Effector CD8-positive, alpha-beta T cell (primary cell): Measurements from ENCODE around the gene AFF2.
A peak's percentile ranks its signal among the peaks of the same experiment; 100 is the strongest.

Source experiments
- DNase-seq: peaks from one replicate; lab custom pipeline; 2025; lab: John Stamatoyannopoulos, UW
- total RNA-seq, 4 experiments: gene quantifications; one replicate each; lab custom pipeline; 2026; lab: John Stamatoyannopoulos, UW

AFF2 gene
- 0 to 3.5 (median 0.91) reads per million in 4 experiments for total RNA-seq

DNA sequence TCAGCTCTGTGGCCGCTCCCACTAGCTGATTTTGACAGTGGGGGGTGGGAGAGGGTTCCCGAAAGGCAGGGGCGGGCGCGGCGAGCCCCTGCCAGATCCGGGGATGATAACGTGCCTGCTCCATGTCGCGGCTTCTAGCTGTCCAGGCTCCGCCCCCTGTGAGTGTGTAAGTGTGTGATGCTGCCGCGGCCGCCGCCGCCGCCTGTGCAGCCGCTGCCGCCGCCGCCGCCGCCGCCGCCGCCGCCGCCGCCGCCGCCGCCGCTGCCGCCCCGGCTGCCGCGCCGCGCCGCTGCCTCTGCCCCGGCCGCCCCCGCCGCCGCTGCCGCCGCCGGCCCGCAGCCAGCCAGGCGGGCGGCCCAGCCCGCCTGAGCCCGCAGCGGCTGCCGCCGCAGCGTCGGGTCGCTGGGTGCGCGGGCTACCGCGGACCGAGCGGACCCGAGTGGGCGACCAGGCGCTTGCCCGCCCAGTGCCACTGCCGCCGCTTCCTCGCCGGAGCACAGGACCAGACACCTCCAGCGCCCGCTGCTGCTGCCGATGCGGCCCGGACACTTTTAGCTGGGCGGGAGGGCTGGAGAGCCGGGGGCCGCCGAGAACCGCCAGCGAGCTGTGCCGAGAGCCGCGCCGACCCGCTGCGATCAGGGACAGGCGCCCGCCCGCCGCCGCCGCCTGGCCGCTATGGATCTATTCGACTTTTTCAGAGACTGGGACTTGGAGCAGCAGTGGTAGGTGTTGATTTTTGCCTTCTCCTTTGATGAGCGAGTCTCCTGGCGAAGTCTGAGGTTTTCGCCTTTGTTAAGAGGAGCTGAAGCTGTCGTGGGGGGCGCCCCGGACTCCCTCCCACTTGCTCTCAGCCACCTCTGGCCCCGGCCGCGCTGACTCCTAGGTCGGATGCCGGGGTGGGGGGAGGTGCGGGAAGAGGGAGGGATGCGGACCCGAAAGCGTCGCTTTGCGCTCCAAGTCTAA, at the start of gene AFF2:
AFF2 (plus strand) TSS at position 195 of the 963 bp plus-strand sequence; CDS start at position 676, 481 bp downstream.
- peak; percentile 1 for DNase-seq

- DNase-seq: no peak
These were observed 43.1 kb upstream of the AFF2 start for GRCh38 chrX:148457279-148457678.

- DNase-seq: no peak
These were observed 41.1 kb upstream of the AFF2 start for GRCh38 chrX:148459343-148459742.

- no peak for DNase-seq
These were observed 34.1 kb upstream of the AFF2 start for GRCh38 chrX:148466292-148466691.

GRCh38 chrX:148470324-148470723, 30.1 kb upstream of the AFF2 start:
- DNase-seq: no peak

DNA sequence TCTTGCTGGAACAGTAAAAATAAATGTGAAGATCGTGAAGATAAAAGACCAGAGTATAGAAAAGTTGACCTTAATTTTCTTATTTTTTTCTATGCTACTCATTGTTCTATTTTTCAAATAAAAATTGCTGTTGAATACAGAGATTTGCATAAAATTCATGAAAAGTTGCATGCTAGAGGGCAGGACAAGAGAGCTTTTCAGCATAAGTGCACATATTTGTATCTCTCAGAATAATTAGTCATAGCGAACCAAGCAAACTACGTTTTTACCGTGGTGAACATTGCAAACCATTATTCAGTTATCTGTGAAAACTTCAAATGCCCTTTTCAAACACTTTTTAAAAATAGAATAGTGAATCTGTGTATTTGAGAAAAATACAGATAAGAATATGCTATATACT, 26.4 kb upstream of the AFF2 start:
- DNase-seq: no peak

- DNase-seq: no peak
These were observed 8.4 kb upstream of the AFF2 start for GRCh38 chrX:148492057-148492456.

GRCh38 chrX:148495176-148495575, 5.2 kb upstream of the AFF2 start:
- no peak for DNase-seq

- no peak for DNase-seq
These were observed 2.4 kb upstream of the AFF2 start for GRCh38 chrX:148498067-148498466.

GRCh38 chrX:148499638-148500422, 587 bp upstream of the AFF2 start:
- no peak for DNase-seq

DNA sequence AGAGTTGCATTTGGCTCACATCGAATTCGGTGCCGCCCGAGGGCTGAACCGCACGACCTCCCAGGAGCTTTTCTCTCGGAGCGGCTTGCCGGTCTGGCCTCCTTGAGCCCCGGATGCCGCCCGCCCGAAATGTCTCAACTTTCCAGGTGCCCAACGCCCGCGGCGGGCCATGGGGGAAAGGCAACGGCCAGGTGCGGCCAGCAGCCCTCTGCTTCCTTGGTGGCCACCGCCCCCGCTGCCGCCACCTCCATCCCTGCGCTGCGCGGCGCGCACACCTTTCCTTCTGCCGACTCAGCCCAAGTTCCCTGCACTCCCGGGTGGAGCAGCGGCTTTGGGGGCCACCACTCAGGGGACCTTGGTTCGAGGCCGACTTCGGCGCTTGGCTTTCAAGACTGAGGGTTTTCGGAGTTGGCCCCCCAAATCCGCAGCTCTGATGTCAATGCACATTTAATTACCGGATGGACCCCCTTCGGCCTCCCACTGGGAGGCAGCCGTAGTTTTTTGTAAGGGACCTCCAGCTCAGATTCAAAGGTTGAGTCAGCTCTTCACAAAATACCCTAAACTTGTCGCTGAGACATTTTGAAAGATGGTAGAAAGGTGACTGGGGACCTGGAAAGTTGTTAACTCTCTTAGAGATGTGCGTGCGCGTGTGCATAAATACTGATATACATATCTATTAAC, 1.1 kb downstream of the AFF2 start:
- no peak for DNase-seq

DNA sequence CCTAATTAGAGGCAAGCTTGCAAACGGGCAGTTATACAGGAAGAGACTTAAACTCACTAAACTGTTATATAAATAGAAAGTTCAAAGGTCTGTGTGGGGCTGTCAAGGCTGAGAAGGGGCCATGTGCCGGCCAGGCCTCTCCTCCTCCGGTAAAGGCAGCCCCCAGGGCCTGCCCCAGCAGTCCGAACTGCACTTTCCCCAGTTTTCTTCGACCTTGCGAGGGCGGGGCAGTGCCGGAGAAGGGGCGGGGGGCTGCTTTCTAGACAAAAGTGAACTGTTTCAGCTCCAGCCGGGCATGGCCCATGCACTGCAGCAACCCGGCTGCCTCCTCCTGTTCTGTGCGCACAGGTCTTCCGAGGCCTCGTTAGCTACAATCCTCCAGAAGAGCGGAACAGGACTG, 4.1 kb downstream of the AFF2 start:
- no peak for DNase-seq

- DNase-seq: no peak
These were observed 7.0 kb downstream of the AFF2 start for GRCh38 chrX:148507418-148507817.

GRCh38 chrX:148512453-148512852, 12.0 kb downstream of the AFF2 start:
- DNase-seq: no peak

DNA sequence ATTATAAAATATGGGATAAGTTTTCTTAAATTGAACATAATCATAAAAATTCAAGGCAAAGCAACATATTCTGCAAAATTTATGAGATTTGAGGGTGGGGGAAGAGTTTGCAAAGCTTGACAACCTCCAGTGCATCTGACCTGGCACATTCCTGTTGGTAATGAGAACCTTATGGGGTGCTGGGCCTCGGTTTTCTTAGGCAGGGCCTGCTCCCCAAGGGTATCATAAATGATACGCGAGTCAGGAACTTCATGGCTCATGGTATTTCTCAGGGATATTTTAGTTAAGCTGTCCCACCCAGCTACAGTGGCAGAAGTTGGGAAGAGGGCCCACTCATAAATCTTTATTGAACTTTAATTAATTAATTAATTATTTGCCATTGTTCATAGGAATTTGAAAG, 13.2 kb downstream of the AFF2 start:
- no peak for DNase-seq

- no peak for DNase-seq
These were observed 16.8 kb downstream of the AFF2 start for GRCh38 chrX:148517176-148517575.

- no peak for DNase-seq
These were observed 21.6 kb downstream of the AFF2 start for GRCh38 chrX:148522006-148522405.

DNA sequence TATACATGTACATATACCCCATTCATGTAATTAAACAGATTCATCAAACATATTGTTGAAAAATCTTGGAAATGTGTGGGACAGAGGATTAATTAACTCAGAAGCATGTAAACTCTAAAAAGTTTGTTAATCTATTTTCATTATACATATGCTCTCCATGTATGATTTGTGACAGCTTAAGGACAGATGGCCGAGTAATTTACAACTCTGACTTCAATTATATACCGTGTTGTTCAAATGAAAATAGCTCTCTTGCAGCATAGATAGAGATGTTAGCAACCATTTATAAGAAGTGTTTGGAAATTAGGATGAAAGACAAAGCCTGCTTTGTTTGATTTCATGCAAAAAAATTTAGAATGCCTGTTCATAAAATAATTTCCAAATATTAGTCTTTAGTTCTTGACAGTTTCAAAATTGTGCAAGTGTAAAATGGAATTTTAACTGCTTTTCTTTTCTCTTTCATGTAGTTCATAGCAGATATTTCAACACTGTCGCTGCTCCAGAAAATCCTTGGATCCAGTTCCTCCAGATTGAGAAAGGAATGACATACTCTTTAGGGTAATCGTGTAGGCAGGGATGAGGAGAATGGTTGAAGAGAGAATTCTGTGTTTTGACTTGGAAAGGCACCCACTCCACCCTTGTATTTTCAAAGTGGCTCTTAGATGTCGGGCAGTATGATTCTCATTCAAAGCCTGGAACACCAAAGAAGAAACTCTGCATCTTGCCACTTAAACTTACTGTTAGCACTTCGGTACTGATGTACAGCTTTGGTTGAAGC, 23.1 kb downstream of the AFF2 start:
- no peak for DNase-seq

DNA sequence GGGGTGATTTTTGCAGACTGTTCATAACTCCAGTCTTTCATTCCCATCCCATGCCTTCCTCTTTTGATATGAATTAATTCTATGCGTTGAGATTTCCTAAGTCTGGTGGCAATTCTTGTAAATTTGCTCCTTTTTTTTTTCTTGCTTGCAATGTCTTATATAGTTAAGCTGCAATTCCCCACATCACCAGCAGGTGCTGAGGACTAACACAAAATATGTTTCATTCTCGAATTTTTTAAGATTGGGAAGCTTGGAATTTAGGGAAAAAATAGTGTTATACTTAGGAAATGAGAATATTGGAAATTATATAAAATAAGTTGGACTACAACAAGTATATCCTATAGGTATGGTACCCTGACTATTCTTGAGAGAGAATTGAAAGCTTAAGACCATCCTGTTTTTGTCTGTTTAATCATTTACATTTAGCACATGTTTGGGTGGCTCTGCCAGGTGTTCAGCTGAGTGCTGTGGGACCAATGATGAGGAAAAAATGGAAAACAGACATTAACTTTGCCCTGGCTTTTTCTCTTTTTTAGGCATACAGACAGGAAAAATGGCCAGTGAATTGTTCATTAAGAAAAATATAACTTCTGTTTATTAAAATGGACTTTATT, 30.2 kb downstream of the AFF2 start:
- DNase-seq: no peak

DNA sequence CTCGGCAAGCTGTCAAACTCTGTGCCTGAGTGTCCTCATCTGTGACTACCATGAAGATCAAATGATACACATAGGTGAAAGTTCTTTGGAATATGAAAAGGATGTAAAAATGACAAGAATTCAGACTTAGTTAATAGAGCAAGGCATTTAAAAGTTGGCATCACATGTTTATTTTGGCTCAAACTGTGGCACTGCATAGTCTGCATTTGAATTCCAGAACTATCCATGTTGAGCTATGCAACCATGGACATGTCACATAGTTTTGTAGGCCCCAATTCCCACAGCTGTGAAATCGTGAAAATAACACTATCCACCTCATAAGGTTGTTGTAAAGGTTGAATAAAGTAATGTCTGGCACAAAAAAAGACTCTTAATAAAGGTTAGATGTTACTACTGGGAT, 33.9 kb downstream of the AFF2 start:
- DNase-seq: no peak

GRCh38 chrX:148535639-148536038, 35.2 kb downstream of the AFF2 start:
- DNase-seq: no peak
